ENCODE measurements around the gene TNFSF13.
"Not testable (repeated sequence)": the region's sequence is repeated elsewhere in the genome, so short reads cannot be mapped to it uniquely, and the experiment has no call there.

The TNFSF13 gene

DNA sequence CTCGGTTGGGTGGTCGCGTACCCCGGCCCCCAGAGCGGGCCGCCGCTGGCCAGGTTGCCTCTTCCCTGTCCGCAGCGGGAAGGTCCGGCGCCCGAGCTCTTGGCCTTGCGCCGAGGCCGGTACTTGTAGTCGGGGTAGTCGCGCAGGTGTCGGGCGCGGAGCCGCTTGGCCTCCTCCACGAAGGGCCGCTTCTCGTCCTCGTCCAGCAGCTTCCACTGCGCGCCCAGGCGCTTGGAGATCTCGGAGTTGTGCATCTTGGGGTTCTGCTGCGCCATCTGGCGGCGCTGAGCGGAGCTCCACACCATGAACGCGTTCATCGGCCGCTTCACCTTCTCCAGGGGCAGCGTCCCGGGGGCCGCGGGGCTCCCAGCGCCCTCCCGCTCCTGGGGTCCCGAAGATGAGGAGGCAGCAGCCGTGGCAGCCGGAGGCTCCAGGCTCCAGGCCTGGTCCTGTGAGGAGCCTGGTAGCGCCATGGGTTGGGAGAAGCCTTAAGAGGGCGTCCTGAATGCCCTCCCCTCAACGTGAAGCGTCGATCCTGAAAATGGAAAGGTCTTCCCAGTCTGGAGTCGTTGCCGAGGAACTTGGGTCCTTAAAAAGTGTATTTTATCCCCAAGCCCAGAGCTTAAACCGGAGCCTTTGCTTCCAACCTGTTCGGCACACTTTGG, 30.8 kb downstream of the TNFSF13 start:
- Histone ChIP-seq H3K9ac (peak overlapping the region in 10 of 11 experiments; percentile 8 to 67 (median 48); a peak in 16 of 22 replicates), H3K4me3 (no peak overlapping the region), H3K27me3 (no peaks in the 10 kb centered on the region), H3K36me3 (peaks cover 44 to 91% (median 81%) of the 10 kb centered on the region in 11 experiments), H4K20me1 (peaks cover 0 to 55% (median 12%) of the 10 kb centered on the region in 11 experiments; a peak in 13 of 22 replicates), H3K4me2 (peak overlapping the region; percentile 27 to 95 (median 59); a peak in 21 of 22 replicates), H3K27ac (peak overlapping the region in 3 of 11 experiments; percentile 27 to 39 (median 32); a peak in 3 of 22 replicates), H3K9me3 (replicated peaks in 1 of 11) (no peaks in the 10 kb centered on the region), H3K4me1 (peaks cover 31 to 60% (median 51%) of the 10 kb centered on the region in 10 experiments)
- no peak for TF ChIP-seq Cebpa-rat (IDR thresholded peaks at IDR 0.05)

DNA sequence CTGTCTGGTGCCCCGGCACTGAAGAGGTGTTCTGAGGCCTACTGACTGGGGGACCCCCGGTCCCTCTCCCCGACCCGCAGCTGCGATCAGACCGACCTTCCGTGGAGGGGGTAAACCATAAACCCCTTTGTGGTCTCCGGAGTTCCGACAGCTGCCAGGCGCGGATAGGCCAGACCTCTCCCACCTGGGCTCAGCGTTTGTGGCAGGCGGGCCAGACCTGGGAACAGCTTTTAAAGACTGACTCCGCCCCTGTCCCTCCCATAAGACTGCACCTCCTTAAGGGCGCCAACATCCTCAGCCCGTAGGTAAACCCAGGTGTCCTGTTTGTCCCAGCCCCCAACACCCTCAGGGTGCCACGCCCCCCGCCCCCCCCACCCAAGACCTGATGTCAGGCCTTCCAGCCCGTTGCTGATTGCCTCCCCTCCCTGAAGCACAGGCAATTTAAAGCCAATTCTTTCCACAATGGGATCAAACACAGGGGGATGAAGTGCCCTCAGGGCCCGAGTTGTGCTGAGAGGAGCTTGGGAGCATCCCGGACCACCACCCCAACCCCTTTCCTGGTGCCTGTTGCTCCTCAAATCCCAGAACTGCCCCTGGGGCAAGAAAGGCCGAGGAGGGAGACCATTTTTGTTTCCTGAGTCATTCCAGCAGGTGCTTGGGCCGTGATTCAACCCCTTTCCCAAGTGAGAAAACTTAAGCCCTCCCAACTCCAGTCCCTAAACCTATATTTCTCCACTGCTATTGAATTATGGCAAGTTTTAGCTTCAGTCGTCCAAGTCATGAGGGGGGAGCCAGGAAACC, 31.5 kb downstream of the TNFSF13 start, which contains the start of gene SOX15:
TSS of gene SOX15 (minus strand) at position 204 of the 801 bp plus-strand sequence. CDS start 418 bp downstream, outside the sequence.
- no peaks in the 10 kb centered on the region for H3K9me3 ChIP-seq (replicated peaks in 1 of 11)
- H3K4me2 ChIP-seq, result peak within 1 kb of the TSS; percentile 27 to 95 (median 59); a peak in 21 of 22 replicates
- H3K27ac ChIP-seq, result peak within 1 kb of the TSS in 4 of 11 experiments; percentile 6 to 39 (median 30); a peak in 4 of 22 replicates
- peaks cover 24 to 52% (median 44%) of the 10 kb centered on the region in 10 experiments for H3K4me1 ChIP-seq
- H4K20me1 ChIP-seq, result peaks cover 0 to 55% (median 12%) of the 10 kb centered on the region in 11 experiments; a peak in 13 of 22 replicates
- H3K9ac ChIP-seq, result peak within 1 kb of the TSS in 10 of 11 experiments; percentile 8 to 67 (median 48); a peak in 17 of 22 replicates
- H3K27me3 ChIP-seq, result no peaks in the 10 kb centered on the region
- TF ChIP-seq Cebpa-rat (IDR thresholded peaks at IDR 0.05), result no peak
- no peak within 1 kb of the TSS for H3K4me3 ChIP-seq
- peaks cover 51 to 96% (median 88%) of the 10 kb centered on the region in 11 experiments for H3K36me3 ChIP-seq

- Histone ChIP-seq H3K27me3 (no peaks in the 10 kb centered on the region), H3K4me2 (no peak overlapping the region), H3K4me1 (peaks cover 17 to 46% (median 37%) of the 10 kb centered on the region in 10 experiments), H3K9me3 (replicated peaks in 1 of 11) (no peaks in the 10 kb centered on the region), H4K20me1 (peaks cover 0 to 55% (median 12%) of the 10 kb centered on the region in 11 experiments; a peak in 13 of 22 replicates), H3K4me3 (no peak overlapping the region), H3K36me3 (peaks cover 58 to 96% (median 89%) of the 10 kb centered on the region in 11 experiments), H3K9ac (peak overlapping the region in 8 of 11 experiments; percentile 4 to 42 (median 26); a peak in 6 of 22 replicates), H3K27ac (0 out of 22 replicates have a peak overlapping the region, but pooled peaks of 1 of the 11 experiments have one; percentile 6)
- no peak for TF ChIP-seq Cebpa-rat (IDR thresholded peaks at IDR 0.05)
Observed at GRCh38 chr17:7590743-7591142, 32.2 kb downstream of the TNFSF13 start.

- Histone ChIP-seq H3K4me3 (no peak overlapping the region), H3K4me2 (no peak overlapping the region), H3K4me1 (peaks cover 17 to 37% (median 29%) of the 10 kb centered on the region in 10 experiments), H4K20me1 (peaks cover 0 to 55% (median 12%) of the 10 kb centered on the region in 11 experiments; a peak in 13 of 22 replicates), H3K9ac (0 out of 22 replicates have a peak overlapping the region, but pooled peaks of 1 of the 11 experiments have one; percentile 37), H3K27me3 (no peaks in the 10 kb centered on the region), H3K36me3 (peaks cover 66 to 96% (median 90%) of the 10 kb centered on the region in 11 experiments), H3K27ac (no peak overlapping the region), H3K9me3 (replicated peaks in 1 of 11) (no peaks in the 10 kb centered on the region)
- TF ChIP-seq Cebpa-rat (IDR thresholded peaks at IDR 0.05), result no peak
Observed at GRCh38 chr17:7591596-7591995, 33.0 kb downstream of the TNFSF13 start.

GRCh38 chr17:7592422-7593021, 34.0 kb downstream of the TNFSF13 start:
- Histone ChIP-seq H3K4me2 (no peak overlapping the region), H3K27me3 (no peaks in the 10 kb centered on the region), H3K27ac (no peak overlapping the region), H3K4me3 (no peak overlapping the region), H3K36me3 (peaks cover 70 to 97% (median 90%) of the 10 kb centered on the region in 11 experiments), H3K4me1 (peaks cover 11 to 29% (median 21%) of the 10 kb centered on the region in 10 experiments), H3K9me3 (replicated peaks in 1 of 11) (no peaks in the 10 kb centered on the region), H3K9ac (0 out of 22 replicates have a peak overlapping the region, but pooled peaks of 2 of the 11 experiments have one; percentile 8 to 15), H4K20me1 (peaks cover 0 to 55% (median 12%) of the 10 kb centered on the region in 11 experiments; a peak in 13 of 22 replicates)
- TF ChIP-seq Cebpa-rat (IDR thresholded peaks at IDR 0.05), result no peak

- Histone ChIP-seq H4K20me1 (peaks cover 0 to 53% (median 12%) of the 10 kb centered on the region in 11 experiments; a peak in 13 of 22 replicates), H3K4me3 (no peak overlapping the region), H3K27ac (no peak overlapping the region), H3K9ac (peak overlapping the region in 1 of 11 experiments; percentile 15; a peak in 1 of 22 replicates), H3K9me3 (replicated peaks in 1 of 11) (no peaks in the 10 kb centered on the region), H3K4me2 (no peak overlapping the region), H3K36me3 (peaks cover 70 to 96% (median 88%) of the 10 kb centered on the region in 11 experiments), H3K27me3 (no peaks in the 10 kb centered on the region), H3K4me1 (peaks cover 7 to 21% (median 13%) of the 10 kb centered on the region in 10 experiments)
- TF ChIP-seq Cebpa-rat (IDR thresholded peaks at IDR 0.05), result no peak
Observed at GRCh38 chr17:7593296-7593695, 34.7 kb downstream of the TNFSF13 start.

DNA sequence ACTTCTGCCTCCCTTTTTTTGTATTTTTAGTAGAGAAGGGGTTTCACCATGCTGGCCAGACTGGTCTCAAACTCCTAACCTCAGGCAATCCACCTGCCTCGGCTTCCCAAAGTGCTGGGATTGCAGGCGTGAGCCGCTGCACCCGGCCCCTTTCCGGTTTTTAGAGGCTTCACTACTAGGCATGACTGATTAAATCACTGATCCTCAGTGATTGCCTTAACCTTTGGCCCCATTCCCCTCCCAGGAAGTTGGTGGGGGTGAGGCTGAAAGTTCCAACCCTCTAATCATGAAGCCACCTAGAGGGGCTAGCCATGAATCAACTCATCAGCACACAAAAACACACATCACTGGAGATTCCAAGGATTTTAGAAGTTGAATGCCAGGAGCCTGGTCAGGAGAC, 39.0 kb downstream of the TNFSF13 start:
- not testable (repeated sequence) for H3K9ac ChIP-seq; H3K27me3 ChIP-seq; H3K4me2 ChIP-seq; H3K4me3 ChIP-seq; H3K9me3 ChIP-seq (replicated peaks in 1 of 11); H3K4me1 ChIP-seq; H3K27ac ChIP-seq
- Histone ChIP-seq H3K36me3 (peaks cover 94 to 100% (median 96%) of the 10 kb centered on the region in 11 experiments), H4K20me1 (peaks cover 0 to 14% (median 0%) of the 10 kb centered on the region in 11 experiments; a peak in 4 of 22 replicates)

GRCh38 chr17:7606280-7606679, 47.7 kb downstream of the TNFSF13 start:
- Histone ChIP-seq H3K36me3 (peaks cover 62 to 100% (median 87%) of the 10 kb centered on the region in 11 experiments), H3K4me2 (no peak overlapping the region), H4K20me1 (peaks cover 3 to 70% (median 47%) of the 10 kb centered on the region in 11 experiments; a peak in 18 of 22 replicates), H3K4me1 (peaks cover 0 to 11% (median 2%) of the 10 kb centered on the region in 10 experiments; a peak in 10 of 20 replicates), H3K9ac (no peak overlapping the region), H3K4me3 (no peak overlapping the region), H3K9me3 (replicated peaks in 1 of 11) (no peaks in the 10 kb centered on the region), H3K27me3 (no peaks in the 10 kb centered on the region), H3K27ac (no peak overlapping the region)
- TF ChIP-seq Cebpa-rat (IDR thresholded peaks at IDR 0.05), result no peak
